Measurements from ENCODE around the gene CDC42BPA.

CDC42BPA gene

DNA sequence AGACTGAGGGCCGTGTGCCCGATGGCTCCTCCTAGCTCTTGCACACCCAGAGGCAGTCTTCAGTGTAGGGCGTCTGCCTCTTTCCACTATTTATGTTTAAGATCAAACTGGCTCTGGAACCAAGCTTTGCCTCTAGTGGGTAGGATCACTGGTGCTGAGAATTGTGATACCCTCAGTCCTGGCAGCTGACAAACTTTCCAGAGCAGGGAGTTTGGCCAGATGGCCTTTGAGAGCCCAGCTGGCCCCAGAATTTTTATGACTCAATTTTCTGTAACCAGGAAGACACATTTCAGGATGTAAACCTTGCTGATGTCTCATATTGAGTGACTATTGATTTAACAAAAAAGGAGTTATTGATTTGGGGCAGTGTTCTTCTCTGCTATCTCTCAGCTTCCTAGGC is 371.5 kb downstream of the CDC42BPA start:
- DNase-seq (ENCODE audit: low spot score), result no peak

- no peak for DNase-seq (ENCODE audit: low spot score)
Observed at GRCh38 chr1:226946285-226946684, 372.0 kb downstream of the CDC42BPA start.

DNA sequence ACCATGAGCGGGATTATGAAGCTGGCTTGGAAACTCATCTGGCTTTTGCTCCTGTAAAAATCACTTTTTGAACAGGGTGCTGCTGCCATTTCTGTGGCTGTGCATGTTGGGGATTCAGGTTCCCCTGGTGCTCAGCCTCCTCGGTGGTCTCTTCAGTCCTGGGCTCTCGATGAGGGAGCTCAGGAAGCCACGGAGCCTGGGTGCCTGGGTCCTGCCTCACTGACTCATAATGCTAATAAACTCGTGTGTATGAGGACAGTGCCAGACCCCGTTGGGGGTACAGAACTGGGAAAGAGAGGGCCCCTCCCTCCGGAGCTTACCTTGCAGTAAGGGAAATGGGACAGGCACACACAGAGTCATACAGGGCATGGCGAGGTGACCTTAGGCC is 372.4 kb downstream of the CDC42BPA start:
- no peak for DNase-seq (ENCODE audit: low spot score)

DNA sequence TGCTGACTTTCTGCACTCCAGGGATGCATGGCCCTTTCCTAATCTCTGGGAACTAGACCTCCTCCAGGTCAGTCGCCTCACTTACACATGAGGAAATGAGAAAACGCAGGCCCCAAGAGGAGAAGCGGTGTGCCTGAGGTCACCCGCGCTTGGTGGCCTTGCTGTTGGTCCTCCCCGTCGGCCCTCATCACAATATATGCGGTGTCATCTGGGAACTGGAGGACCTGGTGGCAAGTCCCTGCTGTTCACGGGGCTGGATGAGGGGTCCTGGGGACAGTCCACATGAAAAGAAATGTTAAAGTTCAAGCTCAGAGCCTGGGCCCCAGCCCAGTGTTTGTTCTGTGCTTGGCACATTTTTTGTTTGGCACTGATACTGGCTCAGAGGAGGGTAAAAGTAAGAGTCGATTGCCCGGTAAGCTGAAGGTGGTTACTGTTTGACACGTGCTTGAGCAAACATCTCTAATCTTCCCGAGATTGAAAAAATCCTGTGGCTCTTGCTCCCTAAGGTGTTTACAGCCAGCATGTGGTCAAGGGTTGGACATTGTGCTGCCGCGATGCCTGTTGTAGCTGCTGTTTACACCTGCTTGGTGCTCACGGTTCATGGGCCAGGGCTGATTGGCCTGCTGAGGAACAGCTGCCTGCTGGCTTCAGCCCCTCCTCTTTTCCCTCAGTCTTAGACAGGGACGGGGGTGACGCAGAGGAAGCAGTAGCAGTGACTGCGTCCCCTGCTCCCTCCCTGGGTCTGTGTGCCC is 373.0 kb downstream of the CDC42BPA start:
- DNase-seq (ENCODE audit: low spot score), result no peak

DNA sequence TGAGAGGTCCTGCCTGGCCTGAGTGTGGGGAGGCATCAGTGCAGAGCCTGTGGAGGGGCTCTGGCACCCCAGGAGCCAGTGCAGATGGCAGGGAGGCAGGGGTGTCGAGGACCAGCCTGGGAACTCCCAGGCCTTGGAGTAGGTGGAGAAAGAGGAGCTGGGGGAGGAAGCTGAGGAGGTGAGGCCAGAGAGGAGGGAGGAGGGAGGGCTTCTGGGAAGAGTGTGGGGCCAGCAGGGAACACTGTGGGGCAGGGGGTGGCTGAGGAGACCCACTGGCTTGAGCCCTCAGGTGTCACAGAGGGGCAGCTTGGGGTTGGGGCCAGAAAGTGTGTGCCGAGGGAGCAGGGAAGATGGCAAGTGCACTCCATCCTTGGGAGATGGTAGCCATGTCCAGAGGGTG is 374.4 kb downstream of the CDC42BPA start:
- no peak for DNase-seq (ENCODE audit: low spot score)

GRCh38 chr1:226943156-226943555 is 375.1 kb downstream of the CDC42BPA start:
- DNase-seq (ENCODE audit: low spot score), result no peak

GRCh38 chr1:226942392-226942791 is 375.9 kb downstream of the CDC42BPA start:
- DNase-seq (ENCODE audit: low spot score), result no peak

- DNase-seq (ENCODE audit: low spot score), result no peak
Observed at GRCh38 chr1:226940806-226941067, 377.6 kb downstream of the CDC42BPA start.

DNA sequence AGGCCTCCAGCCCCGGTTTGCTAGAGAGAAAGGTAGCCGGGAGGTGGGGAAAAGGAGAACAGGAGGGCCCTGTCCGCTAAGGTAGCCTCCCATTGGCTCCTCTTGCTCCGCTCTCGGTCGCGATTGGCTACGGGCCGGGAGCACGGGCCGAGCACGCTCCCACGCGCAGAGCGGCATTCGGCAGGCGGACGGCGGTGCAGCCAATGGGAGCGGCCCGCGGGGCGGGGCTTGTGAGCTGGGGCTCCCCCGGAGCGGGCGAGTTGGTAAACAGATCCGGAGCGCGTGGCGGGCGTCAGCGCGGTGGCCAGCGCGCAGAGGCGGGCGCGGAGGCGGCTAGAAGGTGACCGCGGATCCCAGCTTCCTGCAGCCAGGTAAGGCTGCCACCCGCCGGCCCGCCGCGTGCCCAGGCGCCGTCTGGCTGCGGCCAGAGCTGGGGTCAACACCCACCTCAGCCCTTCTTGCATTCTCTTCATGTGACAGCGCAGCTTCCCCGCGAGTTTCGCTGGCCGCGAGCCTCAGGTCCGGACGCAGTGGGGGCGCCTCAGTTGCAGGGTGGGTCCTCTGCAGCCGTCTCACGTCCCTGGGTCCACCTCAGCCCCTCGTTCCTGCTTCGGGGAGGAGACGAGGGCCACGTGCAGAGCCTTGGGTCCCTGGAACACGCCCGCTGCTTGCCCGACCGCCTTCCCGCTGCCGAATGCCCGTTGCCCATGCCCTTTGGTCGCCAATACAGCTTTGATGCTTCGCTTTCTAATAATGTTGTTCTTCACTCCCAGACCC is 378.1 kb downstream of the CDC42BPA start, which contains the start of gene COQ8A:
Gene COQ8A, plus strand, starts transcription at position 266 of the 777 bp plus-strand sequence. CDS start 21,092 bp downstream, outside the sequence.
- DNase-seq (ENCODE audit: low spot score), result peak; percentile 100
